ENCODE data around the gene CNOT10.
"Not testable (repeated sequence)": the region's sequence is repeated elsewhere in the genome, so short reads cannot be mapped to it uniquely, and the experiment has no call there.

The CNOT10 gene

GRCh38 chr3:32684800-32685542, at the start of gene CNOT10:
Gene CNOT10, plus strand, starts transcription at chr3:32685188. Its CDS starts 273 bp downstream, at chr3:32685461.
- H3K27ac Mint-ChIP-seq, result peak within 1 kb of the TSS; percentile 90
- peak within 1 kb of the TSS; percentile 93 for H3K4me3 Mint-ChIP-seq

GRCh38 chr3:32640939-32641338, 44.0 kb upstream of the CNOT10 start:
- H3K4me1 Mint-ChIP-seq, result no peaks in the 10 kb centered on the region
- no peaks in the 10 kb centered on the region for H3K9me3 Mint-ChIP-seq
- no peak overlapping the region for H3K4me3 Mint-ChIP-seq
- H3K27me3 Mint-ChIP-seq, result no peaks in the 10 kb centered on the region
- no peak overlapping the region for H3K27ac Mint-ChIP-seq
- no peaks in the 10 kb centered on the region for H3K36me3 Mint-ChIP-seq
- no peak for ATAC-seq

More at GRCh38 chr3:32684800-32685542, at the start of gene CNOT10:
- Mint-ChIP-seq H3K27me3 (no peaks in the 10 kb centered on the region), H3K9me3 (no peaks in the 10 kb centered on the region), H3K36me3 (peaks cover 12% of the 10 kb centered on the region), H3K4me1 (peaks cover 41% of the 10 kb centered on the region)
- ATAC-seq, result peak; percentile 100

GRCh38 chr3:32641356-32641755, 43.6 kb upstream of the CNOT10 start:
- no peak for ATAC-seq
- H3K27ac Mint-ChIP-seq, result no peak overlapping the region
- H3K36me3 Mint-ChIP-seq, result no peaks in the 10 kb centered on the region
- no peaks in the 10 kb centered on the region for H3K9me3 Mint-ChIP-seq
- H3K4me1 Mint-ChIP-seq, result no peaks in the 10 kb centered on the region
- no peaks in the 10 kb centered on the region for H3K27me3 Mint-ChIP-seq
- H3K4me3 Mint-ChIP-seq, result no peak overlapping the region

GRCh38 chr3:32643354-32643753, 41.6 kb upstream of the CNOT10 start:
- no peaks in the 10 kb centered on the region for H3K36me3 Mint-ChIP-seq
- no peaks in the 10 kb centered on the region for H3K27me3 Mint-ChIP-seq
- no peaks in the 10 kb centered on the region for H3K4me1 Mint-ChIP-seq
- H3K27ac Mint-ChIP-seq, result no peak overlapping the region
- ATAC-seq, result no peak
- no peaks in the 10 kb centered on the region for H3K9me3 Mint-ChIP-seq
- no peak overlapping the region for H3K4me3 Mint-ChIP-seq

- no peaks in the 10 kb centered on the region for H3K27me3 Mint-ChIP-seq
- H3K27ac Mint-ChIP-seq, result no peak overlapping the region
- H3K36me3 Mint-ChIP-seq, result no peaks in the 10 kb centered on the region
- H3K4me3 Mint-ChIP-seq, result no peak overlapping the region
- H3K4me1 Mint-ChIP-seq, result no peaks in the 10 kb centered on the region
- no peak for ATAC-seq
- H3K9me3 Mint-ChIP-seq, result no peaks in the 10 kb centered on the region
These were observed 41.2 kb upstream of the CNOT10 start for GRCh38 chr3:32643816-32644215.

- no peak for ATAC-seq
- H3K4me1 Mint-ChIP-seq, result no peaks in the 10 kb centered on the region
- H3K36me3 Mint-ChIP-seq, result no peaks in the 10 kb centered on the region
- no peaks in the 10 kb centered on the region for H3K27me3 Mint-ChIP-seq
- no peaks in the 10 kb centered on the region for H3K9me3 Mint-ChIP-seq
- H3K27ac Mint-ChIP-seq, result no peak overlapping the region
- no peak overlapping the region for H3K4me3 Mint-ChIP-seq
These were observed 40.6 kb upstream of the CNOT10 start for GRCh38 chr3:32644380-32644779.

GRCh38 chr3:32646761-32647160, 38.2 kb upstream of the CNOT10 start:
- H3K36me3 Mint-ChIP-seq, result no peaks in the 10 kb centered on the region
- H3K9me3 Mint-ChIP-seq, result no peaks in the 10 kb centered on the region
- H3K4me3 Mint-ChIP-seq, result no peak overlapping the region
- H3K27ac Mint-ChIP-seq, result no peak overlapping the region
- no peak for ATAC-seq
- no peaks in the 10 kb centered on the region for H3K4me1 Mint-ChIP-seq
- H3K27me3 Mint-ChIP-seq, result no peaks in the 10 kb centered on the region

- not testable (repeated sequence) for H3K4me3 Mint-ChIP-seq, H3K9me3 Mint-ChIP-seq, ATAC-seq, H3K36me3 Mint-ChIP-seq, H3K4me1 Mint-ChIP-seq, H3K27ac Mint-ChIP-seq, H3K27me3 Mint-ChIP-seq
These were observed 32.5 kb upstream of the CNOT10 start for GRCh38 chr3:32652337-32653100.

- H3K4me3 Mint-ChIP-seq, result no peak overlapping the region
- H3K27me3 Mint-ChIP-seq, result peaks cover 16% of the 10 kb centered on the region
- peaks cover 3% of the 10 kb centered on the region for H3K9me3 Mint-ChIP-seq
- no peak for ATAC-seq
- H3K36me3 Mint-ChIP-seq, result no peaks in the 10 kb centered on the region
- no peak overlapping the region for H3K27ac Mint-ChIP-seq
- no peaks in the 10 kb centered on the region for H3K4me1 Mint-ChIP-seq
These were observed 29.8 kb upstream of the CNOT10 start for GRCh38 chr3:32655167-32655566.

GRCh38 chr3:32660634-32661033, 24.4 kb upstream of the CNOT10 start:
- ATAC-seq, result no peak
- Mint-ChIP-seq H3K27ac (no peak overlapping the region), H3K4me3 (no peak overlapping the region), H3K36me3 (no peaks in the 10 kb centered on the region), H3K27me3 (peaks cover 16% of the 10 kb centered on the region), H3K9me3 (no peaks in the 10 kb centered on the region), H3K4me1 (no peaks in the 10 kb centered on the region)

GRCh38 chr3:32662647-32663046, 22.3 kb upstream of the CNOT10 start:
- H3K9me3 Mint-ChIP-seq, result no peaks in the 10 kb centered on the region

GRCh38 chr3:32664630-32665075, 20.3 kb upstream of the CNOT10 start:
- H3K4me3 Mint-ChIP-seq, H3K27ac Mint-ChIP-seq, H3K9me3 Mint-ChIP-seq: not testable (repeated sequence)

More at GRCh38 chr3:32662647-32663046, 22.3 kb upstream of the CNOT10 start:
- peaks cover 13% of the 10 kb centered on the region for H3K27me3 Mint-ChIP-seq
- H3K4me3 Mint-ChIP-seq, result no peak overlapping the region
- no peaks in the 10 kb centered on the region for H3K4me1 Mint-ChIP-seq
- H3K36me3 Mint-ChIP-seq, result no peaks in the 10 kb centered on the region
- H3K27ac Mint-ChIP-seq, result no peak overlapping the region
- no peak for ATAC-seq

GRCh38 chr3:32667072-32667582, 17.9 kb upstream of the CNOT10 start:
- no peak for ATAC-seq

More at GRCh38 chr3:32664630-32665075, 20.3 kb upstream of the CNOT10 start:
- not testable (repeated sequence) for H3K36me3 Mint-ChIP-seq, H3K4me1 Mint-ChIP-seq, H3K27me3 Mint-ChIP-seq
- peak; percentile 67 for ATAC-seq

GRCh38 chr3:32669226-32669625, 15.8 kb upstream of the CNOT10 start:
- not testable (repeated sequence) for H3K4me3 Mint-ChIP-seq, ATAC-seq

More at GRCh38 chr3:32667072-32667582, 17.9 kb upstream of the CNOT10 start:
- H3K27ac Mint-ChIP-seq, result no peak overlapping the region
- H3K4me1 Mint-ChIP-seq, result no peaks in the 10 kb centered on the region
- H3K9me3 Mint-ChIP-seq, result no peaks in the 10 kb centered on the region
- H3K36me3 Mint-ChIP-seq, result no peaks in the 10 kb centered on the region
- H3K4me3 Mint-ChIP-seq, result no peak overlapping the region
- H3K27me3 Mint-ChIP-seq, result no peaks in the 10 kb centered on the region

GRCh38 chr3:32673730-32674129, 11.3 kb upstream of the CNOT10 start:
- H3K9me3 Mint-ChIP-seq, H3K4me1 Mint-ChIP-seq, H3K4me3 Mint-ChIP-seq, H3K36me3 Mint-ChIP-seq, ATAC-seq, H3K27ac Mint-ChIP-seq, H3K27me3 Mint-ChIP-seq: not testable (repeated sequence)

More at GRCh38 chr3:32669226-32669625, 15.8 kb upstream of the CNOT10 start:
- H3K27ac Mint-ChIP-seq, H3K9me3 Mint-ChIP-seq, H3K27me3 Mint-ChIP-seq, H3K36me3 Mint-ChIP-seq, H3K4me1 Mint-ChIP-seq: not testable (repeated sequence)
